Putamen (tissue), 1 donor: Measurements from ENCODE around the gene CRIM1.

Experiments
- DNase-seq: peaks from one replicate; pipeline ENCODE4 v3.0.0-alpha.2; 2016; ENCODE audit warnings: low spot score

The CRIM1 gene

DNA sequence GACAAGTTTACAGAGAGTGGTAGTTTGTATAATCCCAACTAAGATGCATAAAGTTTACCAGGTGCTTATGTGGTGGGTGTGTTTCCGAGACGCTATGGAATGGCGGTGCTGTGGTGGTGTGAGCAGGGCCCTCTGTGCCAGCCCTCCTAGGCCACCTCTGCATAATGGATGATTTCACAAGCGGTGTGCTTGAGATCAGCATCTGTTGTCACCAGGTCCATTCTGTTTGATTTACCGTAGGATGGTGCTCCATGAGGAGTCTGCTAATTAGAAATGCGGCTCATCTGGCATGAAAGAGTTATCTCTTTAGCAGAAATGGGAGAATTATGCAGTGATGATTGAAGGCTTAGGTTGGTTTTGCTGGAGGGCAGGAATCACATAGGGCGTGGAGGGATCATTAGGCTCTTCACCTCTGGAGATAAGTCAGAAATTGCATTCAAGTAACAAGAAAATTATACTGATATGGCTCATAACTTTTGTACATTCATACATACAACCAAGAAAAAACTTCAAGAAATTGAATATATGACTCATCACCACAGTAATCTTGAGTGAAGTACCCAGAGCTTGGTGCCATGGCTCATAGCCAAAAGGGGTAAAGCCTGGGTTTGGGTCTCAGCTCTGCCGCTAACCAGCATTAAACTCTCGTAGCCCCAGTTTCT, 41.4 kb downstream of the CRIM1 start:
- no peak for DNase-seq

DNA sequence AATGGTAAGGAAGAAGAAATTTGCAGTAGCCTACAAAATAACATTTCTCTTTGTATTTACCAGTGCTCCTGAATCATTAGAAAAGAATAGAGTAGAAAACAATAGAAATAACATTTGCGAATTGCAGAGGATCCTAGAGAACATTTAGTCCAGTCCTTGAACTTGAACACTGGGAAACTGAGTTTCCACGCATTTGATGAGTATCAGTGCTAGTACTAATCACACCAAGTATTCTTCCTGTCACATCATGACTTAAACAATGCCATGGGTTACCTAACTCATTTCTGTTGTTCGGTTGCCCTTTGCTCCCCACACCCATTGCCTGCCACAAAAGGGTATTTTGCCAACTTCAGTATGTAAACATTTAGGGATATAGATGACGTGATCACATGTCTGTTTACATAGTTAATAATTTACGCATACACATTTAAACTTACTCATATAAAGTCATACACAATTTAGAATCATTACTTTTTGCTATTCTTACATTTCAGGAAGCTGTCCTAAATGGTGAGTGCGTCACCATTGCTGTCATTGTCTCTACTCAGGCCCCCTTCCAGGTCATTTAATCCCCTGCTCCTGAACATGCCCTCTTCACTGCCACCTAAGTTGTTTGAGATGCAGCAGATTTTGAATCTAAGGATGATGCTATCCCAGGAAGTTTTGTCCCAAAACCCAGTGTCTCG, 42.3 kb downstream of the CRIM1 start:
- DNase-seq = no peak

DNA sequence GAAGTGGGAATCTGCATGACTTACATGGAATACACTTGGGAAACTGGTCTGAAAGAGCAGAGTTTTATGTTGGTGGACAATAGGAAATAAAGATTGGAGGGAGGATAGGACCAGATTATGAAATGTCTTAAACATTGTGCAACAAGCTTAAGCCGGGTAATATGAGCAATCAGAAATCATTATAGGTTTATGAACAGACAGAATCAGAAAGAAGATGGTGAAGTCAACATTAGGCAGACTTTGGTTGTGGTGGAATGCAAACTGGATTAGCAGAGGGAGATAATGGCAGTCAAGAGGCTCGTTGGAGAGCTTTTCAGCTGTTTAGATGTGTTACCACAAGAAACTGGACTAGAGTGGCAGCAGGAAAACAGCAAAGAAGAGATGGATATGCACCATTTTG, 43.5 kb downstream of the CRIM1 start:
- no peak for DNase-seq

DNA sequence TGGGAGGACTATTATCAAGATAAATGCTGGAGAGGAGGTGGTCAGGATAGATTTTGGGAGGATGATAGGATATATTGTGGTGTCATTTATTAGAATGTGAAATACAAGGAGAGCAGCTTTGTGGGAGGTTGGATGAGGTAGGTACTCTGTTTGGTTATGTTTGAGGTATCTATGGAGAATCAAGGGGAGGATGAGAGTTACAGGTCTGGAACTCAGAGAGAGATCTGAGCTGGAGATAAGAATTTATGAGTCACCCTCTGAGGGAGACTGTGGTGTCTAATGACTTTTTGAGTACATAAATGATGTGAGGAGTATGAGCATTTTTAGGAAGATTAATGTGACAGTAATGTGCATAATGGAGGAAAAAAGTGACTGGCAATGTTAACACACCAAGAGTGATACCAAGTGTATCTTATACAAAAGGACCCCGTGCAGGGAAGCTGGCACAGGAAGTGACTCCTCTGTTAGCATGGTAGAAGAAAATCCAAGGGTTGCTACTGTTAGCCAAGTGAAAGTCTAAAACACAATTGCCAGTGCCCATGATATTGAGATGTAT, 48.2 kb downstream of the CRIM1 start:
- DNase-seq = no peak

DNA sequence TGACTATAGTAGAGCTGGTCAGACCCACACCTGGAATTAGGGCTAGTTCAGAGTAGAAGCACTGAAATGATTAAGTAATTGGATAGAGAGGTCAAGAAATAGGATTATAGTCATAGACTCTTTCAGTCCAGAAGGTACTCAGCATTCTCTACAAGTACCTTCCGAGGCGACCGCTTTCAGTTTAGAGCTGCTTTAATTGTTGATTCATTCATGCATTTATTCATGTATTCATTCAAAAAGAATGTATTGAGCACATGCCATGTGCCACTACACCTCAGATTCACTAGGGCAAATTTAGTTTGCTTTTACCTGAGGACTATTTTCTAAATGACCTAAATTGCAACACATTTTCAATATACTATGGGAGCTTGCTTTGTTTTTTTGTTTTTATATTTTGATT, 48.7 kb downstream of the CRIM1 start:
- DNase-seq = no peak

DNA sequence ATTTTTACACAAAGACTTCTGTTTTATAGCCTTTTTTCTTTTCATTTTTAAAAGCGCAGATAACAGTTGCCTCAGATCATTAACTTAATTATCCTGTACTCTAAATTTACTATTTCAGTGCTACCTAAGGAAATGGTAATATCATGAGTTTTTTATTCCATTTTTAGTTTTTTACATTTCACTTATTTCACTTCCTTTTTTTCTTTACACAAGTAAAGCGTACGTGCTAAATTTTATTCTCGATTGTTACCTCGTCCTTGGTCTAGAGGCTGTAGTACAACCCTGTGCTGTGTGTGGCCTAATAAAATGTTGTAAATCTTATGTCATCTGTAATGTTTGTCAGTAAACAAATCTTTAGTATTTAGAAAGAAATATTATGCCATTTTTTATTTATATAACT, 49.2 kb downstream of the CRIM1 start:
- DNase-seq = no peak

DNA sequence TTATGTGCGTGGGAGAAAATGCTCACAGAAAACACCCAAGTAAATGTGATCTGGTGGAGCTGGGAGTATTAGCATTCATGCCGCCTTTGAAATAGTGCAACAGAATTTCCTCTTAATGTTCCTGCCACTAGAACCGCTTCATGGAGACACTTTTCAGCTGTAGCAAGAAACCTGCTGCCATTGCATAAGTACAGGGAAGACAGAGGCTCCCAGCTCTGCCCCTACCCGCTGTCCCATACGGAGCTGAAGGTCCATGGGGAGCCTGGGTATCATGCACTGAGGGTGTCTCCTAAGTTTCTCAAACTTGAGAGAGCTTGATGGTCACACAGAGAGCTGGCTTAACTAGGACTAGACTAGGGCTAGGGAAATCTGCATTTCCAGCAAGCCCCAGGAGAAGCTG, 49.6 kb downstream of the CRIM1 start:
- no peak for DNase-seq

DNA sequence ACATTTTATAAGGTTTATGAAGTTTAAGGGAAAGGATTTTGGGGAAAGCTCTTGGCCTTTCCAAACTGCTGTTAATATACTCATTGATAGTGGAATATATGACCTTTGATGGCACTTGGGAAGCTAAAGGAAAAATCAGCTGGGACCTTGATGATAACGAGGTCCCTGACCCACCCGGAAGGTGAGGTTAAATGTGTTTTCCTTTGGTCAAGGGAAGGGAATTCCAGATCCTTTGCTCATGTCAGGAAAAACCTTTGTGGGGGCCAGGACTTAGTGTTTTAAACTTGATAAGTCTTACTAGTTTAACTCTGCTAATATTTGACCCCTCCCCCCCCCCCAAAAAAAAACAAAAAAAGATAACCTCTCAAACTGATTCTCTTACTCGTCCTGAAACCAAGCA, 50.7 kb downstream of the CRIM1 start:
- DNase-seq = no peak

DNA sequence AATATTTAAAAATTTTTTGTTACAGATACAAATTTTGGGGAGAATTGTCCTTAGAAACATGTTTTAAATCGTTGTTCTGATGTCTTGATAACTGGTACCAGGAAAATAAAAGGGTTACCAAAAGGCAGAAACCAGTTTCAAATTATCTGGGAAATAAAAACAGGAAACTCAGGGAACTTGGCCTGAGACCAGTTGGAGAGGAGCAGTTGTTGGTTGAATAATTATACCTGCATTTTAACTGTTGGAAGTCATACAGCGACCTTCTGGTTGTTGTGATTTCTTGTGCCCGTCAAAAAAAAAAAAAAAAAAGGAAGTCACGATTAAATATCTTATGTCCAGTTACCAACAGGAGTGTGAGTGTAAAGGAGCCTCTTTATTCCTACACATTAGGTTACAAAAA, 51.8 kb downstream of the CRIM1 start:
- no peak for DNase-seq

DNA sequence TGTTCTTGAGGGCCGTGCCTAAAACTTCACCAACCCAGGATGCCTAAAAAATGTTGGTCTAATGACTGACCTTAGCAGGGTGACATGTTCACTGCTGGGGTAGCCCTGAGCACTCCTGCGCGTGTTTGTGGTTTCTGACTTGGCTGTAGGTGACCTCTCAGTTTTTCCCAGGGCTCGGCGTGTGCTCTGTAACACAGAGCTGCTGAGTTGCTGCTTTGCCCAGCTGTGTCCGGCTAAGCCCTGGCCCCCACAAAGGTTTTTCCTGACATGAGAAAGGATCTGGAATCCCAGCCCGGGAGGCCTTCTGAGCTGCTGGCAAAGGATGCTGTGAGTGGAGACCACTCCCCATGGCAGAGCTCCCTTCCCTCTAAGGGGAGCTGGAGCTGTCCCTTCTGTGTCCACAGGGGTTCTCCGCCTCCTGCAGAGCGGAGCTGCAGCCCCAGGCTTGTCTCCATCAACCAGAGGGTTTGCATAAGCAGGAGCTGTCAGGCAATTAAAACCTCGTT, 52.7 kb downstream of the CRIM1 start:
- DNase-seq = no peak

DNA sequence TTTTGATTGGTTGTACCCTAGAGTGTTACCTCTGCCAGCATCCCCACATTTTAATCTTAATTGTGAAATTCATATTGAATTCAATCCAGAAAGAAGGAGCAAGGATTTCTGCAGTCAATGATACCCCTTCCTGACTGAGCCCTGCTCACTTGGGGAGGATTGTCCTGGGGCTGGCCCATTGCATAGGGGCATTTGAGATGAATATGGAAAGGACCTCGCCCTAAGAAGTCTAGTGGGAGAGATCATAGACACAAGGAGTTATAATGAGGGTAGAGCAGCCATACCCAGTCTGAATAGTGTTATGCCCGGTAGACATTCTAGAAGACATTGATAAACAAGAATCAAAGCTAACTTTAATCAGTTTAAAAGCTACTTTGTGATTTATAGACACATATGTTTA, 53.8 kb downstream of the CRIM1 start:
- DNase-seq = no peak

DNA sequence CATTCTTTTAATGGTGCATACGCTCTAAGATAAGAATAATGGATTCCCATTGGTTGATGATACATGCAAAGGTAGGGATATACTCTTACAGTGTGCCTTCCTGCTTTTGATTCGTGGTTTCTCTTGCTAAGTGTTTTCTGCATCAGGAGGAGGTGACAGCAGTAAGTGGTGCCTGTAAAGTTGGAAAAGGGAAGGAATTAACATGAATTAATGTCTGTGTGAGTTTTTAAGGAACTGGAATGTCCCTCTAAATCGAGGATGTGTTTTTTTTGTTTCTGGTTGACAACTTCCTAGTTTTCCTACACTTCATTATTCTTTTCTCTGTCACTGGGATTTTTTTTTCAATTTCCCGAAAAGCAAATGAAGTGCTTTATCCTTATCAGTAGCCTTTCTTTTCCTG, 54.4 kb downstream of the CRIM1 start:
- no peak for DNase-seq

DNA sequence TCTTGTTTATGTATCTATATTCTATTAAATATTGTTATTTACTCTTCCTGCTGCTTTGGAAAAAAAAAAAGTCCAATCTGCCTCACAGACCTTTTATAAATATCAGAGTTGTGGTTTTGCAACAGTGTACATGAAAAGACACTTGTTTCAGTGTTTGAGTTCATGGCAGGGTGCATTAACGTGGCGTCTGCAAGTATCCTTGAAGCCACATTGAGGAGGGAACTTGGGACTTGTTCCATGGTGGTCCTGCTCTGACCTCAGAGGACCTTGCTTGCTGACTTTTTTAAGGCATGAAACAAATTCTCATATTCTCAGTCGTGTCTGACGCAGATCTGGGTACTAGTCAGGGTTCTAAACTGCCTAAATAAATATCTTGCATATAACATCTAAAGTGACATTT, 55.1 kb downstream of the CRIM1 start:
- no peak for DNase-seq

DNA sequence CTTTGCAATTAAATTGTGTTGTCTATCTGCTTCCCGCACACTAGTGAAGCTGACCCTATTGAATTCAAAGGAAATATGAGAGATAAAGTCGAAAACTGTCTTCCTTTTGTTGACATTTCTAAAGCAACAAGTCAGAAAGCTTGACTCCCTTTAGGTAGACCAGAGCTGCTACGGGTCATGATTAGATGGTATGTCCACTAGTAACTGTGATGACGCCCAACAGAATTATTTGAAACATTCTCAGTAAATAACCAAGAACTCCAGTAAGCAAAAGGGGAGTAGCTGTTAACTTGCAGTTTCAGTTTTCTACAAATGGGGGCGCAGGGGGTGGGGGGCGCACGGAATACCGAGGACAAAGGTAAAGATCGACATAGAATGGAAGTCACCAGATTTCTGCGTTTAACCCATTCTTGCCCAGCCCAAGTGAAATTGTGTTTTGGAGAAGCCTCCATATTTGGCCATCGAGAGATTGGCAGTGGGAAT, 56.4 kb downstream of the CRIM1 start:
- no peak for DNase-seq

DNA sequence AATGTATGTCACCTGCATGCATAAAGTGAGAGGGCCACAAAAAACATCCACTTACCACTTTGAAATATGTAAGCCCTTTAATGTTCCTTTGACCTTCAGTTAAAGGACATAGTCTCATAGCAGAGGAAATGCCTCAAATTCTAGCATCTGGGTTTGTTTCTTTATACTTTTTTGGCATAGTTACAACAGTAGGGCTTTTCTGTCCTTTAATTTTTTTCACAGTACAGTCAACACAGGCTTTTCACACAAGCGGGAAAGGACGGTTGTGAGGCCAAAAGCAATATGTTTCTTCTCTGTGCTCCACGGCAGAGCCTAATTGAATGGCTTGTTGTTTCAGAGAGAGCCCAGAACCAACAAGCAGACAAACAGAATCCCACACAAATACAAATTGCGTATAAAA, 57.6 kb downstream of the CRIM1 start:
- DNase-seq = peak; percentile 21

DNA sequence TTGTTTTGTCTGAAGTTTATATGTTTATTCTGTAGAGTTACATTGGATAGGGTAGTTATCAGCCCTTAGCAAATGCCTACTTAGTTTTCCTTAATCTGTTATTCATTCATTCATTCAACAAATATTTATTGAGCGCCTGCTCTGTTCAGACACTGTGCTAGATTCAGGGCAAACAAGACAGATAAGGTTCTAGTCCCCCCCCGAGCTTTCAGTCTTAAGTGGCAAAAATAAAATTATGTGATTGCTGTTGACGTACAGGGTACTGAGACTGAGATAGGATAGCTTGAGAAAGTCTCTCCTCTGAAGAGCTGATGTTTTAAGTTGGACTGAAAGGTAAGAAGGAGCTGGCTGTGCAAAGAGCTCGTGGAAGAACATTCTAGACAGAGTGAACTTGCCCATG, 58.7 kb downstream of the CRIM1 start:
- DNase-seq = no peak

DNA sequence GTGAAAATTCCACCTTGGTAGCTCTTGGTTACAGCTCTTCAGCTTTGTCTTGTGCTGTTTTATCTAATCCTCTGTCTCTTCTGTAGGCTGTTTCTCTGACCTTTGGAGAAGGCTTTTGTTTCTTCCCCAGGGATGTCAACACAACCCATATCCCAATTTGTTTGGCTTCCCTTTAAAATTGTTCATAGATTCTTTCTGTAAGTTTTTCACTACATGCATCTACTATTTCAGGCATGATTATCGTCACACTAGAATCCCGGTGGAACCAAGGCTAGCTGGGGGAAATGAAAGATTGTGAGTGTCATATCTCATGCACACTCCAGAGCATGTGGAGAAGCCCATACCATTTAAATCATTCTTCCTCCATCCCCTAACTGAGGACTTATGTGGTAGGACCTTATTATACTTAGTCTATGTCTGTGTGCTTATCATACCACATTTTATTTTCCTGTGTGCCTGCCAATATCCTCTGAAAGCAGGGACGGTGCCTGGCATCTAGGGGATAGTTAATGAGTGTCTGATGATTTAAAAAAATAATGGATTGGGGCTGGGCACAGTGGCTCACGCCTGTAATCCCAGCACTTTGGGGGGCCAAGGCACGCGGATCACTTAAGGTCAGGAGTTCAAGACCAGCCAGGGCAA, 59.9 kb downstream of the CRIM1 start:
- DNase-seq = no peak

DNA sequence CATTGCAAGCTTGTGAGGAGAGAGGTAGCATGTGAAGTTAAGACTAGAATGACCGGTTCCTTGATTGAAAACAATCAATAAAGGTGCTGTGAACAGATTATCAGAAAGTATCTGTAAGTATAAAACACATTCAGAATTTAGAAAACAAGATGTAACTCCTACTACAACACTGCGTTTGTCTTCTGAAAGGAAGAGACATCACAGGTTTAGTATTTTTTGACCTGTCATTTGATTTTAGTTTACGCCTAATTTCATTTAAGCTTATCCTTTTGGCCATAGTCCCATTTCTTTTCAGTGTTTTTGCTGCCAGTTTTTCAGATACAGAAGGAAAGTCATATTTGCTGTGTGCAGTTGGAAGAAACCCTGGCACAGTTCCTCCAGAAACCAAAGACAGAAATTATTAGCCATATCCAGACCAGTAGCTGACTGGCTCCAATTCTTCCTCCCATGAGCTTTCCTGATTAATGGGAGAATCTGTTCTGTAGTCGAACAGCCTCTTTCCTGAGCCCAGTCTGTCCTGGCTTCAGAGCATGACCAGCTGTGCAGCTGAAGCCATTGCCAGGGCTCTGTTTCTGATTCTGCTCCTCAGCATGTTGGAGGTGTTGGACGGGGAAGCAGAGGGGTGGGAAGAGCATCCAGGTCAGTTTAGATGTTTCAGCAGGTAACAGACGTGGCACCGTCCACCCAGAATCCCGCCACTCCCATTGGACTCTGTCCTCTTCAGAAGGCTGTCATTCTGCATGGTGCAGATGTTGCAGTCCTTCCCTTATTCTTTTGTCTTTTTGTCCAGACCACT, 61.0 kb downstream of the CRIM1 start:
- no peak for DNase-seq

DNA sequence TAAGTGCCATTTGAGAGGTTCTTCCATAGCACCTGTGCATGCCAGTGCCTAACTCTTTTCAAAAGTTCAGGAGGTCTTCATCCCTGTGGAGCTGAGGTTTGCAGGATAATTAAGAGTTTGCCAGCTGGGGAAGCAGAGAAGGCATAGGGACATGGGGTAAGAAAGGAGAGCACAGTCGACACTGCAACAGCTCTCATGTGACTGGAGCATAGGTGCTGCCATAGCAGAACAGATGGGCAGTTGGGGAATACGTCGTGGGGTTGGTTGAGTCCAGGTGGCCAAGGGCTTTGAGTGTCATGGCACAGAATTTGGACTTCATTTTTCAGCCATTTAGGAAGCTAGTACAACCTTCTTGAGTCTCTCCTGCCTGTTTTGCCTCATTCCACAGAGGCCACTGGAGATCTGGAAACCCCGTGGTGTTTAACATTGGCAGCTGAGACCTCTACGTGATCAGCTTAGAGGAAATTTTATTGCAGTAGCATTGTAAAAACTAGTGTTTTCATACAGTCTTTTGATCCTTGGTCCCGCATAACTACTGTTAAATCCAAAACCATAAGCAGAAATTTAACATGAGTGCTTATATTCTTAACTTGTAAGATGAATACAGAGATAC, 65.1 kb downstream of the CRIM1 start:
- no peak for DNase-seq

DNA sequence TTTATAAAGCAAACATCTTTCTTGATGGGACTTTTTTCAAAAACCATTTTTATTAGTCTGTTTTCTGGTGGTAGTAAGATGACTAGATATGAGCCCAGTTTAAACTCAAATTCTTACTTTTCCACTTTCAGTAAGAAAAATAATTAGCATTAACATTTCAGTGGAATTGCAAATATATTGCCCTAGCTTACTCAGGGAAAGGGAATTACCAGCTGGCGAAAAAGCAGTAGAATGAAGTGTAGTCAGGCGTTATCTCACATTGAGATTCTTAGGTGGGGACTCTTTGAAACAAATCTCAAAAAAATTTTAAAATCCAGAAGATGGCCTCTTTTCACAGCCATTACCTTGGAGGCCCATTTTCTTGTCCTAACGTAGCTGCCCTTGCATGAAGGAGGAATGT, 65.8 kb downstream of the CRIM1 start:
- DNase-seq = no peak

DNA sequence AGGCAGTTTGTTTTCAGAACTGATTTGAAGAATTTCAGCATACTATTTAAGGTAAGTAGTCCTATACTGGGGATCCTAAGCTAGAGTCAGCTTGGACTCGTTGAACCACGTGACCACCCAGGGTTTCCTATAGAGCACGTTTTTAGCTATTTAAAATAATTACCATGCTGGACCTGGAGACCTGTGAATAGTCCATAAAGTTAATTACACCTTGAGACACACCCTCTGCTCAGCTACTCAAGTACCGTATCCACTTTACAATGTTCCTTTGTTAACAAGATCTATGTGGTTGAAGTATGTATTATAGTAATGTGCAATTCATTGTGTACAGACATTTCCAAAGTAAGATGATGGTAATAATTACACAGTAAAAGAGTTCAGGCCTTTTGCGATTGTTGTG, 67.6 kb downstream of the CRIM1 start:
- DNase-seq = no peak
